ENCODE results near the gene OR8B4. TPM values are rescaled to one million over a fixed set of nuclear protein-coding genes. Genes with fewer than 3 reads are reported as not detected.

OR8B4 gene
- total RNA-seq, 4 donors from 2014 or later, result not detected

DNA sequence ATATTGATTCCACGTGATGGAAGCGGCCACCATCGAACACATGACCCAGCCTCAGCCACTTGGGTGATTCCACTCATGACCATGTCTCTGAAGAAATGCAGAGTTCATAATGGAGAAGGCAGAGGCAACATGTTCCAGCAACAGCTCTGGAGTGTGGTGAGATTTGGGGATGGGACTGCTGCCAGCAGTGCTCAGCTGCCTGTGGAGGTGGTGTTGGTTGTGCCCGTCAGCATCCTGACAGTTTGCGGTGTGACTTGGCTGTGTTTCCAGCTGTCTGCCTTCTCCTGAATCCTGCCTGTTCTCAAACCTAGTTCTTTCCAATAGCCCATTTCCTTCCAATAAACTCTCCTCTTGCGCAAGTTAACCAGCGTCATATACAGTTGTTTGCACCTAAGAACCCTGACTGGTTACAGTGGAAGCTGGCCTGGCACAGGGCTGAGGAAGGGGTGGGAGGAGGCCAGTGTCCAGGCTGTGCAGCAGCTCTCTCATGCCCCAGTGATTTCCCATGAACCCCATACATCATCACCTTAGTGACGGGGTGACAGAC lies 42.8 kb upstream of the OR8B4 start:
- Histone ChIP-seq H3K4me3 (no peak overlapping the region), H3K27me3 (no peaks in the 10 kb centered on the region), H3K36me3 (no peaks in the 10 kb centered on the region), H3K27ac (no peak overlapping the region), H3K9me3 (no peaks in the 10 kb centered on the region), H3K4me1 (no peaks in the 10 kb centered on the region)
- TF ChIP-seq, protein P1, sequence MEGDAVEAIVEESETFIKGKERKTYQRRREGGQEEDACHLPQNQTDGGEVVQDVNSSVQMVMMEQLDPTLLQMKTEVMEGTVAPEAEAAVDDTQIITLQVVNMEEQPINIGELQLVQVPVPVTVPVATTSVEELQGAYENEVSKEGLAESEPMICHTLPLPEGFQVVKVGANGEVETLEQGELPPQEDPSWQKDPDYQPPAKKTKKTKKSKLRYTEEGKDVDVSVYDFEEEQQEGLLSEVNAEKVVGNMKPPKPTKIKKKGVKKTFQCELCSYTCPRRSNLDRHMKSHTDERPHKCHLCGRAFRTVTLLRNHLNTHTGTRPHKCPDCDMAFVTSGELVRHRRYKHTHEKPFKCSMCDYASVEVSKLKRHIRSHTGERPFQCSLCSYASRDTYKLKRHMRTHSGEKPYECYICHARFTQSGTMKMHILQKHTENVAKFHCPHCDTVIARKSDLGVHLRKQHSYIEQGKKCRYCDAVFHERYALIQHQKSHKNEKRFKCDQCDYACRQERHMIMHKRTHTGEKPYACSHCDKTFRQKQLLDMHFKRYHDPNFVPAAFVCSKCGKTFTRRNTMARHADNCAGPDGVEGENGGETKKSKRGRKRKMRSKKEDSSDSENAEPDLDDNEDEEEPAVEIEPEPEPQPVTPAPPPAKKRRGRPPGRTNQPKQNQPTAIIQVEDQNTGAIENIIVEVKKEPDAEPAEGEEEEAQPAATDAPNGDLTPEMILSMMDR (IDR thresholded peaks at IDR 0.05), result no peak
- TF ChIP-seq EP300 (IDR thresholded peaks at IDR 0.05; ENCODE audit: low read depth) (no peak), POLR2A (IDR thresholded peaks at IDR 0.05) (no peak), POLR2AphosphoS5 (IDR thresholded peaks at IDR 0.05) (no peak)
- in situ Hi-C loops (cut with MboI; ENCODE audit: low pct_ligation_motif_present in 1 of 4, low pct_unique_long_range_greater_than_20kb in 1 of 4, low sequenced_read_pairs in 3 of 4), result no loop called here
- intact Hi-C loops (cut with DNase I; ENCODE audit: low total_unique reads), result no loop called here
- DNase-seq, result no peak
- 70 to 73% methylated on average over 3 to 8 of the region's 8 CpGs for WGBS, 2 donors (ENCODE audit: low coverage in 1 of 2)

DNA sequence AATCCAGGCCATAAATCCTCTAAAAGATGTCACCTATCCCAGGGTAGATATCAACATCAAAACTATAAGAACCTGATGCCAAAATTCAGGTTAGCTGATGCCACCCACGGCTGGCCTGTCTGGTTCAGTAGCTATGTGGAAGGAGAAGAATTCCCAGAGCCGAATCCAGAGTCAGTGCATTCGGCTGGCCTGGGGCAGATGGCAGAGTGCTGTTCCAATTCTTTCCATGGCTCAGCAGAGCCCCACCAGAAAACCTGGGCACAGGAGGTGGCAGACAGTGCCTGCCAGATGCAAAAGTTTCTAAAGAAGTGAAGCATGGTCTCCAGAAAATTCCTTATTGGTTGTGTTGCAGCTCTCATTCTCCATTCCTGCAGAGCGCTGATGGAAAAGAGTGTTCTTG lies 40.7 kb upstream of the OR8B4 start:
- intact Hi-C loops (cut with DNase I; ENCODE audit: low total_unique reads) (no loop called here), in situ Hi-C loops (cut with MboI; ENCODE audit: low pct_ligation_motif_present in 1 of 4, low pct_unique_long_range_greater_than_20kb in 1 of 4, low sequenced_read_pairs in 3 of 4) (no loop called here)
- Histone ChIP-seq H3K27ac (no peak overlapping the region), H3K4me3 (no peak overlapping the region), H3K9me3 (no peaks in the 10 kb centered on the region), H3K4me1 (no peaks in the 10 kb centered on the region), H3K36me3 (no peaks in the 10 kb centered on the region), H3K27me3 (no peaks in the 10 kb centered on the region)
- WGBS, 2 donors (ENCODE audit: low coverage in 1 of 2), result 78% methylated on average over 4 of the region's 4 CpGs; no CpG with 5 or more reads in 1 of the 2 donors
- TF ChIP-seq POLR2AphosphoS5 (IDR thresholded peaks at IDR 0.05), result no peak
- no peak for TF ChIP-seq POLR2A (IDR thresholded peaks at IDR 0.05)
- TF ChIP-seq, protein P1 (IDR thresholded peaks at IDR 0.05), result no peak
- no peak for TF ChIP-seq EP300 (IDR thresholded peaks at IDR 0.05; ENCODE audit: low read depth)
- no peak for DNase-seq

DNA sequence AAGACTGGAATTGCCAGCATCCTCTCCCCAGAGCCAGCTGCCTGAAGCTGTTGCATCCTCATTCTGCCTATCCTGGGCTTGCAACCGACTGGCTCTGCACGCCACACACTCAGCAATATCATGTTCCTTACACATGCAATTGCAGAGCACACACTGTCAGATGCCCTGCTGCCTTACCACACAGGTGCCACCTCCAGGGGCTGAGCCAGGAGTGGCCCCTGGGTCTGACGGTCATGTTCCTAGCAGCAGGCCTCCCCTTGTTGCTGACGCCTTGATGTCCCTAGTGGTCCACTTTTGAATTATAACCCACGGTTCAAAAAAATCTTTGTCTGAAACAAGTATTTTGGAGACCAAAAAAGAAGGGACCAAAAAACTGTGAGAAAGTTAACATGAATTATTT lies 39.3 kb upstream of the OR8B4 start:
- in situ Hi-C loops (cut with MboI; ENCODE audit: low pct_ligation_motif_present in 1 of 4, low pct_unique_long_range_greater_than_20kb in 1 of 4, low sequenced_read_pairs in 3 of 4), result no loop called here
- Histone ChIP-seq H3K27me3 (no peaks in the 10 kb centered on the region), H3K4me3 (no peak overlapping the region), H3K36me3 (no peaks in the 10 kb centered on the region), H3K9me3 (no peaks in the 10 kb centered on the region), H3K4me1 (no peaks in the 10 kb centered on the region), H3K27ac (no peak overlapping the region)
- 56 to 75% methylated on average over 1 to 5 of the region's 5 CpGs for WGBS, 2 donors (ENCODE audit: low coverage in 1 of 2)
- intact Hi-C loops (cut with DNase I; ENCODE audit: low total_unique reads), result no loop called here
- DNase-seq, result no peak
- no peak for TF ChIP-seq POLR2A (IDR thresholded peaks at IDR 0.05)
- TF ChIP-seq, protein P1 (IDR thresholded peaks at IDR 0.05), result no peak
- no peak for TF ChIP-seq EP300 (IDR thresholded peaks at IDR 0.05; ENCODE audit: low read depth)
- no peak for TF ChIP-seq POLR2AphosphoS5 (IDR thresholded peaks at IDR 0.05)

DNA sequence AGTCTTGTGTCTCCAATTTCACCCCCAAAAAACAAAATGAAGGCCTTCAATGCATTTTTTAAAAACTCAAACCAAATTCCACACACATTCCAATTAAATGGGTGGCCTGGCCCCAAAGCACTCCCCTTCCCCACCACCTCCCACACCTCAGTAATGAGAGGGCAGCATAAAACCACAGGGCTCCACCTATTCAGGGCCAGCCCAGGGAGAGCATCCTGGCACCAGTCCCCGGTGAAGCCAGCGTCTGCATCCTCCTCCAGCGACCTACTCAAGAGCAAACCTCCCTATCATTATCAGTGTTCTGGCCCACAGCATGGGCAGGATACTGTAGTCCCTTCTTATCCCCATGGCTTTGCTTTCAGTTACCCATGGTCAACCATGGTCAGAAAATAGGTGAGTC lies 38.7 kb upstream of the OR8B4 start:
- in situ Hi-C loops (cut with MboI; ENCODE audit: low pct_ligation_motif_present in 1 of 4, low pct_unique_long_range_greater_than_20kb in 1 of 4, low sequenced_read_pairs in 3 of 4) (no loop called here), intact Hi-C loops (cut with DNase I; ENCODE audit: low total_unique reads) (no loop called here)
- H3K36me3 ChIP-seq, result no peaks in the 10 kb centered on the region
- H3K27ac ChIP-seq, result no peak overlapping the region
- no peaks in the 10 kb centered on the region for H3K27me3 ChIP-seq
- no peak for DNase-seq
- TF ChIP-seq, protein P1 (IDR thresholded peaks at IDR 0.05), result no peak
- no peak for TF ChIP-seq EP300 (IDR thresholded peaks at IDR 0.05; ENCODE audit: low read depth)
- TF ChIP-seq POLR2AphosphoS5 (IDR thresholded peaks at IDR 0.05), result no peak
- no peak for TF ChIP-seq POLR2A (IDR thresholded peaks at IDR 0.05)
- H3K4me3 ChIP-seq, result no peak overlapping the region
- 65 to 67% methylated on average over 3 of the region's 3 CpGs for WGBS, 2 donors (ENCODE audit: low coverage in 1 of 2)
- H3K9me3 ChIP-seq, result no peaks in the 10 kb centered on the region
- no peaks in the 10 kb centered on the region for H3K4me1 ChIP-seq

Data from transverse colon (tissue), 4 donors.